HCT116 (cell line): ENCODE data around the gene LACTBL1. TPM values are rescaled to one million over a fixed set of nuclear protein-coding genes. Genes with fewer than 3 reads are reported as not detected.

Experiments
- ATAC-seq: fragments of 200-7000 bp; cut with Tn5 transposase; 2 replicates; pipeline ENCODE4 v1.9.1; 2020; ENCODE audit warnings: mild to moderate bottlenecking, moderate library complexity
- BruUV-seq: library from RNA; stranded (reverse); fragments of 400-500 nt; replicated peaks from 2 replicates; lab custom pipeline; 2021; lab: Mats Ljungman, UMichigan
- CTCF ChIA-PET: fragments of 300-600 bp; sonication (Branson Sonifier 250); formaldehyde crosslinking; loops from one replicate; lab custom pipeline; 2021; ENCODE audit warnings: antibody characterized with exemption; lab: Charles Lee
- POLR2A ChIA-PET: fragments of 300-600, 350-600 bp; sonication (Branson Sonifier 250); formaldehyde crosslinking; loops from one replicate; lab custom pipeline; 2021; ENCODE audit warnings: antibody characterized with exemption; lab: Charles Lee
- RAD21 ChIA-PET, 2 experiments: fragments of 300-600 bp; sonication (Branson Sonifier 250); formaldehyde crosslinking; loops; one replicate each; lab custom pipeline; 2023; ENCODE audit warnings: low total read pairs in 2 of 2; ENCODE audit not compliant: uncharacterized antibody in 2 of 2, unreplicated experiment in 2 of 2, low non-redundant PET in 1 of 2; lab: Charles Lee
- DNase-seq: peaks from one replicate; pipeline ENCODE4 v3.0.0-alpha.2; 2010; ENCODE audit warnings: low read depth, low spot score
- H2AFZ ChIP-seq: fragments of 200-600 bp; shearing (Covaris generic), sonication (generic); 2 replicates; pipeline ENCODE4 v1.6.1; 2017; ENCODE audit warnings: low read depth, mixed run types, mixed read lengths, antibody characterized with exemption, low read length; ENCODE audit not compliant: poor library complexity, severe bottlenecking
- H3K27ac ChIP-seq: 2 replicates; pipeline ENCODE4 v1.5.1; 2012; ENCODE audit warnings: low read depth, low read length
- H3K27me3 ChIP-seq: fragments of 200-600 bp; sonication (generic); 2 replicates; pipeline ENCODE4 v1.6.1; 2016; ENCODE audit warnings: mixed run types, low read length, mixed read lengths; ENCODE audit not compliant: insufficient read depth
- H3K36me3 ChIP-seq, 2 experiments: fragments of 200-500 bp in 1 of 2; fragments of 200-600 bp in 1 of 2; sonication (Bioruptor generic) in 1 of 2; sonication (generic) in 1 of 2; 2 replicates each; pipeline versions ENCODE4 v1.5.1 to v1.6.1; 2014 to 2016; ENCODE audit warnings: low read length in 2 of 2, inconsistent platforms in 1 of 2, mixed read lengths in 1 of 2, mixed run types in 1 of 2; ENCODE audit not compliant: insufficient read depth in 2 of 2, control insufficient read depth in 1 of 2
- H3K4me1 ChIP-seq, 2 experiments: fragments of 200-600 bp in 1 of 2; sonication (generic) in 1 of 2; 2 replicates each; pipeline versions ENCODE4 v1.5.1 to v1.6.1; 2012 to 2017; ENCODE audit warnings: low read length in 2 of 2, inconsistent platforms in 1 of 2, mild to moderate bottlenecking in 1 of 2, mixed read lengths in 1 of 2, mixed run types in 1 of 2, moderate library complexity in 1 of 2; ENCODE audit not compliant: insufficient read depth in 2 of 2, control insufficient read depth in 1 of 2
- H3K4me2 ChIP-seq: fragments of 200-600 bp; sonication (generic); 2 replicates; pipeline ENCODE4 v1.6.1; 2017; ENCODE audit warnings: mixed run types, low read length, mixed read lengths
- H3K4me3 ChIP-seq, 2 experiments: fragments of 200-600 bp in 1 of 2; sonication (generic) in 1 of 2; replicated peaks in 1 of 2; 2 replicates each; pipeline ENCODE4 v1.5.1; 2011 to 2016; ENCODE audit warnings: low read length in 2 of 2, control low read depth in 1 of 2, low read depth in 1 of 2, mild to moderate bottlenecking in 1 of 2, mixed read lengths in 1 of 2, mixed run types in 1 of 2
- H3K79me2 ChIP-seq: fragments of 200-600 bp; sonication (generic); 2 replicates; pipeline ENCODE4 v1.6.1; 2017; ENCODE audit warnings: mild to moderate bottlenecking, mixed run types, low read length, moderate library complexity, mixed read lengths; ENCODE audit not compliant: insufficient read depth
- H3K9ac ChIP-seq: fragments of 200-600 bp; sonication (generic); 2 replicates; pipeline ENCODE4 v1.6.1; 2016; ENCODE audit warnings: low read length, mixed read lengths
- H3K9me2 ChIP-seq: fragments of 200-600 bp; sonication (generic), shearing (Covaris generic); 2 replicates; pipeline ENCODE4 v1.6.1; 2017; ENCODE audit warnings: mixed run types, mild to moderate bottlenecking, moderate library complexity; ENCODE audit not compliant: insufficient read depth
- H3K9me3 ChIP-seq, 2 experiments: fragments of 200-500 bp in 1 of 2; fragments of 200-600 bp in 1 of 2; sonication (Bioruptor generic) in 1 of 2; sonication (generic) in 1 of 2; 2 replicates each; pipeline ENCODE4 v1.6.1; 2014 to 2017; ENCODE audit warnings: low read length in 2 of 2, mixed read lengths in 2 of 2, inconsistent platforms in 1 of 2, low read depth in 1 of 2, mild to moderate bottlenecking in 1 of 2, mixed run types in 1 of 2, moderate library complexity in 1 of 2; ENCODE audit not compliant: control insufficient read depth in 1 of 2, insufficient read depth in 1 of 2
- H4K20me1 ChIP-seq: fragments of 200-600 bp; sonication (generic), shearing (Covaris generic); 2 replicates; pipeline ENCODE4 v1.6.1; 2017; ENCODE audit warnings: mixed run types, mild to moderate bottlenecking, moderate library complexity; ENCODE audit not compliant: insufficient read depth
- ATF3 ChIP-seq: IDR thresholded peaks from 2 replicates; pipeline ENCODE4 v1.6.1; 2012
- CBX3 ChIP-seq: IDR thresholded peaks from 2 replicates; pipeline ENCODE4 v1.6.1; 2012; ENCODE audit warnings: low read depth
- CEBPB ChIP-seq: IDR thresholded peaks from 2 replicates; pipeline ENCODE4 v1.6.1; 2012; ENCODE audit warnings: low read depth
- CTCF ChIP-seq, 3 experiments: fragments of 200-600 bp in 1 of 3; sonication (generic) in 1 of 3; IDR thresholded peaks in 2 of 3; conservative IDR thresholded peaks in 1 of 3; 2 replicates each; pipeline ENCODE4 v1.5.1; 2012 to 2017; ENCODE audit warnings: low read depth in 2 of 3, low read length in 2 of 3, antibody characterized with exemption in 1 of 3, borderline replicate concordance in 1 of 3, control low read depth in 1 of 3, mild to moderate bottlenecking in 1 of 3, mixed read lengths in 1 of 3, mixed run types in 1 of 3, moderate library complexity in 1 of 3; ENCODE audit not compliant: insufficient read depth in 1 of 3
- FOSL1 ChIP-seq: IDR thresholded peaks from 2 replicates; pipeline ENCODE4 v1.6.1; 2012; ENCODE audit warnings: low read depth
- POLR2AphosphoS5 ChIP-seq: IDR thresholded peaks from 2 replicates; pipeline ENCODE4 v1.6.1; 2011; ENCODE audit warnings: mild to moderate bottlenecking, low read depth, low read length, moderate library complexity
- RAD21 ChIP-seq: IDR thresholded peaks from 2 replicates; pipeline ENCODE4 v1.6.1; 2012; ENCODE audit warnings: low read depth, mild to moderate bottlenecking
- TCF7L2 ChIP-seq: IDR thresholded peaks from 2 replicates; pipeline ENCODE4 v1.7.0; 2011; ENCODE audit warnings: borderline replicate concordance, inconsistent platforms; ENCODE audit not compliant: insufficient read depth, insufficient read length; ENCODE audit errors: extremely low read depth
- ZFX ChIP-seq: fragments of 450-650 bp; IDR thresholded peaks from 2 replicates; pipeline ENCODE4 v1.6.1; 2017
- ZNF274 ChIP-seq: fragments of 200-500 bp; sonication (Bioruptor generic); IDR thresholded peaks from 2 replicates; pipeline ENCODE4 v1.6.1; 2014; ENCODE audit warnings: mild to moderate bottlenecking, low read depth, low read length, inconsistent platforms
- intact Hi-C: fragments of 100-400 bp; cut with micrococcal nuclease; formaldehyde crosslinking; loops from 2 replicates; pipeline ENCODE4 v1.10.0; 2022
- total RNA-seq: library from RNA; stranded (reverse); gene quantifications from one replicate; pipeline ENCODE4 v1.2.1, GENCODE V29; 2021; ENCODE audit not compliant: unreplicated experiment
- TF ChIP-seq, protein P1 (sequence below): IDR thresholded peaks from 2 replicates; pipeline ENCODE4 v1.6.1; 2012
- TF ChIP-seq, protein P2 (sequence below): IDR thresholded peaks from 2 replicates; pipeline ENCODE4 v1.6.1; 2012; ENCODE audit warnings: low read depth

LACTBL1 gene
- total RNA-seq, 1 experiment from 2014 or later: not detected

DNA sequence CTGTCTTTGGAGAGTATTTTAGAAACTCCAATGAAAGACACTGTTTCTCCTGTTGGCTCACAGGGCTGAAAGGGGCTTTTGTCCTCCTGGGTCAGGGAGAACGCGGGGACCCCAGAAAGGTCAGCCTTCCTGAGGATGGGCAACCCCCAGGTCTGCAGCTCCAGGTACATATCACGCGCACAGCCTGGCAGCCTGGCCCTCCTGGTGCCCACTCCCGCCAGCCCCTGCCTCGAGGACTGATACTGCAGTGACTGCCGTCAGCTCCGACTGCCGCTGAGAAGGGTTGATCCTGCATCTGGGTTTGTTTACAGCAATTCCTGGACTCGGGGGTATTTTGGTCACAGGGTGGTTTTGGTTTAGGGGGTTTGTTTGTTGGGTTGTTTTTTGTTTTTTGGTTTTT is 58.5 kb downstream of the LACTBL1 start:
- Histone ChIP-seq H3K36me3 (no peaks in the 10 kb centered on the region), H3K27ac (no peak overlapping the region), H3K4me2 (no peak overlapping the region), H3K79me2 (no peaks in the 10 kb centered on the region), H3K9me2 (no peaks in the 10 kb centered on the region), H3K4me3 (no peak overlapping the region), H3K27me3 (no peaks in the 10 kb centered on the region), H2AFZ (no peak overlapping the region), H3K9me3 (no peaks in the 10 kb centered on the region), H4K20me1 (no peaks in the 10 kb centered on the region), H3K9ac (no peak overlapping the region), H3K4me1 (no peaks in the 10 kb centered on the region)
- ChIA-PET CTCF (no interaction called here), POLR2A (no interaction called here), RAD21 (no interaction called here)
- intact Hi-C loops: no loop called here
- DNase-seq (no peak), ATAC-seq (no peak)
- TF ChIP-seq ATF3 (no peak), FOSL1 (no peak), CBX3 (no peak), POLR2AphosphoS5 (no peak), CTCF (IDR thresholded peaks at IDR 0.05 in 2 of 3, conservative IDR thresholded peaks at IDR 0.05 in 1 of 3; ENCODE audit: borderline replicate concordance in 1 of 3, insufficient read depth in 1 of 3, low read depth in 2 of 3, low read length in 2 of 3) (no peak), RAD21 (no peak), CEBPB (no peak), ZNF274 (no peak), ZFX (no peak), TCF7L2 (no peak)
- TF ChIP-seq, protein P1, sequence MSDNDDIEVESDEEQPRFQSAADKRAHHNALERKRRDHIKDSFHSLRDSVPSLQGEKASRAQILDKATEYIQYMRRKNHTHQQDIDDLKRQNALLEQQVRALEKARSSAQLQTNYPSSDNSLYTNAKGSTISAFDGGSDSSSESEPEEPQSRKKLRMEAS: no peak
- TF ChIP-seq, protein P2, sequence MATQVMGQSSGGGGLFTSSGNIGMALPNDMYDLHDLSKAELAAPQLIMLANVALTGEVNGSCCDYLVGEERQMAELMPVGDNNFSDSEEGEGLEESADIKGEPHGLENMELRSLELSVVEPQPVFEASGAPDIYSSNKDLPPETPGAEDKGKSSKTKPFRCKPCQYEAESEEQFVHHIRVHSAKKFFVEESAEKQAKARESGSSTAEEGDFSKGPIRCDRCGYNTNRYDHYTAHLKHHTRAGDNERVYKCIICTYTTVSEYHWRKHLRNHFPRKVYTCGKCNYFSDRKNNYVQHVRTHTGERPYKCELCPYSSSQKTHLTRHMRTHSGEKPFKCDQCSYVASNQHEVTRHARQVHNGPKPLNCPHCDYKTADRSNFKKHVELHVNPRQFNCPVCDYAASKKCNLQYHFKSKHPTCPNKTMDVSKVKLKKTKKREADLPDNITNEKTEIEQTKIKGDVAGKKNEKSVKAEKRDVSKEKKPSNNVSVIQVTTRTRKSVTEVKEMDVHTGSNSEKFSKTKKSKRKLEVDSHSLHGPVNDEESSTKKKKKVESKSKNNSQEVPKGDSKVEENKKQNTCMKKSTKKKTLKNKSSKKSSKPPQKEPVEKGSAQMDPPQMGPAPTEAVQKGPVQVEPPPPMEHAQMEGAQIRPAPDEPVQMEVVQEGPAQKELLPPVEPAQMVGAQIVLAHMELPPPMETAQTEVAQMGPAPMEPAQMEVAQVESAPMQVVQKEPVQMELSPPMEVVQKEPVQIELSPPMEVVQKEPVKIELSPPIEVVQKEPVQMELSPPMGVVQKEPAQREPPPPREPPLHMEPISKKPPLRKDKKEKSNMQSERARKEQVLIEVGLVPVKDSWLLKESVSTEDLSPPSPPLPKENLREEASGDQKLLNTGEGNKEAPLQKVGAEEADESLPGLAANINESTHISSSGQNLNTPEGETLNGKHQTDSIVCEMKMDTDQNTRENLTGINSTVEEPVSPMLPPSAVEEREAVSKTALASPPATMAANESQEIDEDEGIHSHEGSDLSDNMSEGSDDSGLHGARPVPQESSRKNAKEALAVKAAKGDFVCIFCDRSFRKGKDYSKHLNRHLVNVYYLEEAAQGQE: no peak
- TSS peak; percentile 48 for BruUV-seq
